Measurements from ENCODE around the gene ZKSCAN1. TPM values are rescaled to one million over a fixed set of nuclear protein-coding genes. Genes with fewer than 3 reads are reported as not detected.

The ZKSCAN1 gene
- total and polyA plus RNA-seq, 2 experiments from 2014 or later: 11.8 to 19.4 TPM

DNA sequence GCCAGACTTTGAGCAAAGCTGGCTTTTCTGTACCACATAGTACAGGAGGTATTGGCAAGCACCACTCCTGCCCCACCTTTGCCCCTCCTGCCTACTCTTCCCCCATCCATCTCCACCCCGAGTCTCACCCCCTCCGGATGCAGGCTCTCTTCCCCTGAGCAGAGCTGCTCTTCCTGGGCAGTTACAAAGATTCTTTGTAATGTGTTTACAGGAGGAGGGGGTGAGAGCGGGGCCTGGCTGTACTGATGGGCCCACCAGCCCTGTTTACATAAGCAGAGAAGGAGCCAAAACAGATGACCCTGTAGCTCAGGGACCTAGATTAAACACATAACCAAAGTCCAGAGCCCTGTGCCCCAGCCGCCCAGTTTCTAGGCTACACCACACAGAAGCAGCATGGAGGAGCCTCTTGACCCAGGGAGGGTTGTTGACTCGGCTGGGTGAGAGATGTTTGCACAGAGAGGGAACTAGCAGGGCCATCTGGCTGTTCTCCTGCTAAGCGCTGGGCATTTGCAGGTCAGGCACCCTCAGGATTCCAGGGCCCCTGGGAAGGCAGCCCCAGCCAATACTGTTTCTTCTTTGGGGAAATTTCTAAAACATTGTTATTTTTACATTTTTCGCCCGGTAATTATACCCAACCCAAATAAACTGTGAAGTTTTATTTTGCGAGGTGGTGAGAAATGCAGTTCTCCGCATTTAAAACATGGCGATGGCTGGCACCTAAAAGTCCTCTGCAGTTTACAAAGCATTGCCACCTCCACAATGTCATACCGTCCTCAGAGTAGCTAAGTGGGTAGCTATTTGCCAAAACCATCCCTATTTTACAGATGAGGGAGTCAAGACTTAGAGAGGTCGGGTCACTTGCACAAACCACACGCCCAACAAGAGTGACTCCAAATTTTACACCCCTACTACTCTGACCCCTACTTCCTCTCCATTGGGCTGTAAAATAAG, 11.4 kb upstream of the ZKSCAN1 start:
- Histone ChIP-seq H2AFZ (peak overlapping the region; percentile 81; the same call in 1 of the 2 replicates), H3K4me2 (no peak overlapping the region), H3K4me1 (ENCODE audit: insufficient read depth) (peaks cover 6% of the 10 kb centered on the region; the same call in 1 of the 2 replicates), H3K79me2 (replicated peaks; ENCODE audit: insufficient read depth) (no peaks in the 10 kb centered on the region), H3F3A (replicated peaks; ENCODE audit: low read depth) (no peaks in the 10 kb centered on the region), H3K36me3 (ENCODE audit: insufficient read depth) (no peaks in the 10 kb centered on the region), H3K27me3 (ENCODE audit: insufficient read depth) (no peaks in the 10 kb centered on the region), H3K27ac (ENCODE audit: low read depth) (no peak overlapping the region), H4K20me1 (replicated peaks; ENCODE audit: insufficient read depth) (no peaks in the 10 kb centered on the region), H3K9me2 (ENCODE audit: insufficient read depth) (no peaks in the 10 kb centered on the region), H3K4me3 (no peak overlapping the region)
- H3K27ac Mint-ChIP-seq: peak overlapping the region; percentile 27; the same call in 1 of the 2 replicates
- peak; percentile 75 for ATAC-seq
- no peak for TF ChIP-seq ZNF114 (CRISPR knock-in tag; IDR thresholded peaks at IDR 0.05)
- TF ChIP-seq JUNB (IDR thresholded peaks at IDR 0.05; ENCODE audit: unreplicated experiment): no peak
- no peaks in the 10 kb centered on the region for H3K9me3 Mint-ChIP-seq
- peaks cover 2% of the 10 kb centered on the region; the same call in 2 of the 3 replicates for H3K36me3 Mint-ChIP-seq (ENCODE audit: low read depth)
- H3K27me3 Mint-ChIP-seq (ENCODE audit: insufficient read depth, low read depth, poor library complexity): peaks cover 6% of the 10 kb centered on the region
- no peak overlapping the region; the same call in 2 of the 3 replicates for H3K4me3 Mint-ChIP-seq
- peaks cover 9% of the 10 kb centered on the region; the same call in 2 of the 3 replicates for H3K4me1 Mint-ChIP-seq
- DNase-seq (ENCODE audit: low spot score): peak; percentile 26

DNA sequence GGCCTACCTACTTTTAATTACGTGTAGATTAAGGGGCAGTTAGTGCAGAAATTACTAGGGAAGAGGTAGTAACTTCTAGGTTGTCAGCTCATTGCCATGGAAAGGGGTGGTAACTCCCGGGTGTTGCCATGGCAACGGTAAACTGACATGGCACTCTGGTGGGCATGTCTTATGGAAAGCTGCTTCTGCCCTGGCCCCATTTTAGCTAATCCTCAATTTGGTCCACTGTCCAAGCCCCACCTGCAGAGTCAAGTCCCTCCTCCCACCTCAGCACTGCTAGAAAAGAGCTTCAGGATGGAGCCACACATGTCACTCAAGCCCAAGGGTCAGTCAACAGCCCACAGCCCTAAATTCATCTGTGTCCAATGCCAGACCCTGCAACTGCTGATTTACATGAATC, 7.5 kb upstream of the ZKSCAN1 start:
- no peak overlapping the region for H3K4me3 Mint-ChIP-seq
- DNase-seq (ENCODE audit: low spot score) (peak; percentile 43), ATAC-seq (no peak)
- H2AFZ ChIP-seq: no peak overlapping the region
- H3K27ac ChIP-seq (ENCODE audit: low read depth): no peak overlapping the region
- H3K4me2 ChIP-seq: no peak overlapping the region
- no peak overlapping the region for H3K4me3 ChIP-seq
- H3K9me3 Mint-ChIP-seq: no peaks in the 10 kb centered on the region
- H3K4me1 ChIP-seq (ENCODE audit: insufficient read depth): peaks cover 6% of the 10 kb centered on the region; the same call in 1 of the 2 replicates
- peaks cover 9% of the 10 kb centered on the region; the same call in 2 of the 3 replicates for H3K4me1 Mint-ChIP-seq
- peaks cover 2% of the 10 kb centered on the region; the same call in 2 of the 3 replicates for H3K36me3 Mint-ChIP-seq (ENCODE audit: low read depth)
- H3F3A ChIP-seq (replicated peaks; ENCODE audit: low read depth): no peaks in the 10 kb centered on the region
- no peaks in the 10 kb centered on the region for H3K79me2 ChIP-seq (replicated peaks; ENCODE audit: insufficient read depth)
- no peaks in the 10 kb centered on the region for H3K27me3 ChIP-seq (ENCODE audit: insufficient read depth)
- H4K20me1 ChIP-seq (replicated peaks; ENCODE audit: insufficient read depth): no peaks in the 10 kb centered on the region
- peaks cover 10% of the 10 kb centered on the region for H3K27me3 Mint-ChIP-seq (ENCODE audit: insufficient read depth, low read depth, poor library complexity)
- no peaks in the 10 kb centered on the region for H3K36me3 ChIP-seq (ENCODE audit: insufficient read depth)
- H3K9me2 ChIP-seq (ENCODE audit: insufficient read depth): no peaks in the 10 kb centered on the region
- H3K27ac Mint-ChIP-seq: no peak overlapping the region
- TF ChIP-seq CREB1 (CRISPR knock-in tag; IDR thresholded peaks at IDR 0.05; ENCODE audit: low read depth) (no peak), EZH2 (IDR thresholded peaks at IDR 0.05; ENCODE audit: low read depth, unreplicated experiment) (no peak), STAT1 (IDR thresholded peaks at IDR 0.05; ENCODE audit: unreplicated experiment) (no peak), EZH2phosphoT487 (IDR thresholded peaks at IDR 0.05; ENCODE audit: unreplicated experiment) (no peak), NANOG (IDR thresholded peaks at IDR 0.05; ENCODE audit: borderline replicate concordance) (no peak), ZNF462 (CRISPR knock-in tag; IDR thresholded peaks at IDR 0.05) (no peak), POLR2AphosphoS5 (IDR thresholded peaks at IDR 0.05; ENCODE audit: low read depth) (no peak)
- TF ChIP-seq, protein P1, sequence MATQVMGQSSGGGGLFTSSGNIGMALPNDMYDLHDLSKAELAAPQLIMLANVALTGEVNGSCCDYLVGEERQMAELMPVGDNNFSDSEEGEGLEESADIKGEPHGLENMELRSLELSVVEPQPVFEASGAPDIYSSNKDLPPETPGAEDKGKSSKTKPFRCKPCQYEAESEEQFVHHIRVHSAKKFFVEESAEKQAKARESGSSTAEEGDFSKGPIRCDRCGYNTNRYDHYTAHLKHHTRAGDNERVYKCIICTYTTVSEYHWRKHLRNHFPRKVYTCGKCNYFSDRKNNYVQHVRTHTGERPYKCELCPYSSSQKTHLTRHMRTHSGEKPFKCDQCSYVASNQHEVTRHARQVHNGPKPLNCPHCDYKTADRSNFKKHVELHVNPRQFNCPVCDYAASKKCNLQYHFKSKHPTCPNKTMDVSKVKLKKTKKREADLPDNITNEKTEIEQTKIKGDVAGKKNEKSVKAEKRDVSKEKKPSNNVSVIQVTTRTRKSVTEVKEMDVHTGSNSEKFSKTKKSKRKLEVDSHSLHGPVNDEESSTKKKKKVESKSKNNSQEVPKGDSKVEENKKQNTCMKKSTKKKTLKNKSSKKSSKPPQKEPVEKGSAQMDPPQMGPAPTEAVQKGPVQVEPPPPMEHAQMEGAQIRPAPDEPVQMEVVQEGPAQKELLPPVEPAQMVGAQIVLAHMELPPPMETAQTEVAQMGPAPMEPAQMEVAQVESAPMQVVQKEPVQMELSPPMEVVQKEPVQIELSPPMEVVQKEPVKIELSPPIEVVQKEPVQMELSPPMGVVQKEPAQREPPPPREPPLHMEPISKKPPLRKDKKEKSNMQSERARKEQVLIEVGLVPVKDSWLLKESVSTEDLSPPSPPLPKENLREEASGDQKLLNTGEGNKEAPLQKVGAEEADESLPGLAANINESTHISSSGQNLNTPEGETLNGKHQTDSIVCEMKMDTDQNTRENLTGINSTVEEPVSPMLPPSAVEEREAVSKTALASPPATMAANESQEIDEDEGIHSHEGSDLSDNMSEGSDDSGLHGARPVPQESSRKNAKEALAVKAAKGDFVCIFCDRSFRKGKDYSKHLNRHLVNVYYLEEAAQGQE (IDR thresholded peaks at IDR 0.05; ENCODE audit: unreplicated experiment): no peak

All from GM23338 (cell line).